Stimulated activated CD4-positive, alpha-beta T cell treated with anti-CD3 and anti-CD28 coated beads, TNF-alpha, amount 100 ng/mL, for 1 hour (primary cell): ENCODE data around the gene CD79A.
A peak's percentile ranks its signal among the peaks of the same experiment; 100 is the strongest.

Experiments
- DNase-seq, 3 donors: peaks; one replicate each; pipeline ENCODE4 v3.0.0-alpha.2; 2020; ENCODE audit warnings: low read depth in 3 of 3, low spot score in 1 of 3

The CD79A gene

DNA sequence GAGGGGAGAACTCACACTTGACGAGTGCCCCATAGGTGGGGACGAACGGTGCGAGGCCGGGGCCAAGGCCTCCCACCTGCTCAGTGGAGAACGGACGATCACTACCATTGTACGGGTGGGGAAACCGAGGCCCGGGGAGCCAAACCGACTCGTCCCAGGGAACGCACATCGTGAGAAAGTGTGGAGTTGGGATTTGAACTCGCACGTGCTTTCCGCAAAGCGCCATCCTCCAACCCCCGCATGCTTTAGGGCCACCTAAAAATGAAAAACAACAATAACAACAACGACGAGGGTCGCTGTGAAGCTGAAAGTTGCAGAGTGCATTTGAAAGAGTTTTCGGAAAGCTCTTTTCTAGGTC, 6.4 kb downstream of the CD79A start:
- no peak for DNase-seq

DNA sequence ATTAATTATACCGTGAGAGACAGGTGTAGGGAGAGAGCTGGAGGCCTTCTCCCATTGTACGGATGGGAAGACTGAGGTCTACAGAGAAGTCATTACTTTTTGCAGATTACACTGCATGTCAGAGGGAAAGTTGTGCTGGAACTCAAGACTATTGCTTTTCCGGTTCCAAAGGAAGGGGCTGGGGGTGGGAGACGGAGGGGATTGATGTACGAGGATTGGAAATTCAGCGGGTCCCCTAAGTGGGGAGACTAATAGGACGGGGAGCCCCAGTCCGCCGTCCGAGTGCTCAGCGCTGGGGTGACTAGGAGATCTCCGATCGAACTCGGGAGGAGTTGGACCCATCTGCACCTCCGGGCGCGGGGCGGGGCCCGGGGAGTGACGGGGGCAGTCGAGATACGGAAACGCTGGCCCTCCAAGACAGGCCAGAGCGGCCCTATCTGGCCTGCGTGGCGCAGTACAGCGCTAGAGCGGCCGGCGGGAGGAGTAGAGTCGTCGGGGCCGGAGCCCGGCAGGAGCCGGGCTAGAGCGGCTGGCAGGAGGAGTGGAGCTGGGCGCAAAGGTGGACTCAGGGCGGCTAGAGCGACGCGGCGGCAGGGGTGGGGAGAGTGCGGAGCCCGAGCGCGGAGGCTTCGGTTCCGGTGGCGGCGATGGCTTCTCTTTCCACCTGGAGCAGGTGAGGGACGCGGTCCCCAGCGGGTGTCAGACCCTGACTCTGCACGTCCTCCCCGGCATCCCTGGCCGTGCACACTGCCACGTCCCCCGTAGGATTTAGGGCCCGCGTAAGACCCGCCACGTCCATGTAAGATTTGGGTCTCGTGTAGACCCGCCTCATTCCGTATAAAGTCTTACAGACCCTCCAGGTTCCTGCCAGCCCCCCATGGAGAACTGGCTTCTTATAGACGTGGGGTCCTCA, 7.0 kb downstream of the CD79A start:
- peak; percentile 78 to 83 (median 79) for DNase-seq

DNA sequence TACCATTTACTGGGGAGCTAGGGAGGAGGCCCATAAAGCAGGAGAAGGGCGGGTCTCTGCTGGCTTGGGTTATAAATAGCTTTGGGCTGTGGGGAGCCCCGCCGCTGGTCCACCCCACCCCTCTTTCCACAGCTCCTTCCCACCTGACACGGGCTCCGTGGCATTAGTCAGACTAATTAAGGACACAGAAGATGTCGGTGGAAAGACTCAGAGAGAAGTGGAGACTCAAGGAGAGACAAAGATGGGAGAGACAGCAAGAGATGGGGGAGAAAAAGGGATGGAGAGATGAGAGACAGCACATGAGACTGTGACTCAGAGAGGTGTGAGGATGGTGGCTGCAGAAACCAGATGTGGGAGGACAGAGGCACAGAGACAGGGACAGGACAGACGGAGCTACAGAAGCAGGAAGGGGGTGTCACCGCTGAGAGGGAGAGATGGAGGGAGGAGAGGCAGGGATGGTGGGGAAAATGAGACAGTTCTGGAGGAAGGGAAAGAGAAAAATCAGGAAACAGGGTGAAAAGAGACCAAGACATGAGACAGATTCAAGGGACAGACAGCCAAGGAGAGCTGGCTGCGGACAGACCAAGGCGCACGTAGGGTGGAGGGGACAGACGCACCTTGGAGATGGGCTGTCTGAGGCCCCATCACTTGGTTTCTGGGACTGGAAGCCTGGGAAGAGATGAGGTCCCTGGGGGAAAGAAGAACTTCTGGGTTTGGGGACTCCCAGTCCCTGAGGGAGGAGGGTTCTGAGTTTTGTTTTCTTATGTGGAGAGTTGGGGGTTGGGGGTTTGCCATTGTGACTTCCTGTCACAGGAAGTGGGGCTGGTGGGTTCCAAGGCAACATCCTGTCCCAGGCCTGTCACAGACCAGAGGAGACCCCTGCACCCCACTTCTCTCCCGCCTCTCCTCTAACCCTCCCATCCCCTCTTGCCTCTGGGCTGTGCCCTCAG, 10.0 kb downstream of the CD79A start:
- peak; percentile 29 to 57 (median 45) for DNase-seq

DNA sequence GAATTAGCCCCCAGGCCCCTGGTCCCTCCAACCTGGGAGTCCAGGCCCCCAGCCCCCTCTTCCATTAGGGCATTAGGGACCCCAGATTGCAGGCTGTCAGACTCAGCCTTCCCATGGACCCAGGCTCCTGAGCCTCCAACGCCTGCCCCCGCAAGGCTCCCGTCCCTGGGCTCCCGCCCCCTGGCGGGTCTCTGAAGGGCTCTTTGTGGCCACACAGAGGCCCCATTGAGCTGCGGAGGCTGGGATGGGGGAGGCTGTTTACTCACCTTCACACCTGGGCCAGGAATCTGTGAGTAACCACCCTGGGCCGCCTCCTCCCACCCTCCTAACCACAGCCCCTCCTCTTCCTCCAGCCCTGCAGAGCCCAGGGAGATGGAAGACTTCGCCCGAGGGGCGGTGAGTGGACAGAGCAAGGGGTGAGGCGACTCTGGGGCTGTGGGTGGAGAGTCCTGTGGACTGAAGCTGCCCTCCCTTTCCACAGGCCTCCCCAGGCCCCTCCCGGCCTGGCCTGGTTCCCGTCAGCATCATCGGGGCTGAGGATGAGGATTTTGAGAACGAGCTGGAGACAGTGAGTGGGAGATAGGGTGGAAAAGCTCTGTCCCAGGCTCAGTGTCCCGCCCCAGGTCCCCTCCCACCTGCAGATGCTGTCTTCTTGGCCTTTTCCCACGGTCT, 10.8 kb downstream of the CD79A start:
- DNase-seq = peak; percentile 68 to 77 (median 76)

DNA sequence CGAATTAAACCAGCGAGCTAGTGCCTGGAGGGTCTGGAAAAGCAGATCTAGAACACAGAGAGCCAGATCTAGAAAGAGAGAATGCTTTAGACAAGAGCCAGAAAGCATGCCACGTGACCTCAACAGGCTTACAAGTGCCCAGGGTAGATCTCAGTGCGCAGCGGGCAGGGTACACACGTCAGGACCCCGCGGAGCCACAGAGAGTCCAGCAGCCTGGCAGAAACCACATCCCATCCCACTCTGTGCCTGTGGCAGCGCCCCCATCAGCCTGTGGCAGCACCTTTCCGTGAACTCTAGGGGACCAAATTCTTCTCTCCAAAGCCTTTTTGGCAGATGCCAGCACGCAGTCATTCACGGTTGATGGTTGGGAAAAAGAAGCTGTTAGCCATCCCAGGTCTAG, 11.8 kb downstream of the CD79A start:
- no peak for DNase-seq

DNA sequence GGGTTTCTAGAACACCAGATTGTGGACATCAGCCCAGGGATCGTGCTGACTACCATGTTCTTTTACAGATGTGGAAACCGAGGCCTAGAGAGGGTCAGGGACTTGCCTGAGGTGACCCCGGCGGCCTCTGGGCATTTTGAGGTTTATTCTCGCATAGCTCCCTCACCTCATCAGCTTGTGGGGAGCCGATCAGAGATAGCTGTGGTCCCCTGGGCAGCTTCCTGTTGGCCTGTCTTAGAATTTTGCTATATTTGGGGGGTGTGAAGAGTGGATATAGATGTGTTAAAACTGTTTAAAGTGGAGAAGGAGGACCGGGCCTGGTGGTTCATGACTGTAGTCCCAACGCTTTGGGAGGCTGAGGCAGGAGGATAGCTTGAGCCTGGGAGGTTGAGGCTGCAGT, 12.8 kb downstream of the CD79A start:
- DNase-seq = no peak

DNA sequence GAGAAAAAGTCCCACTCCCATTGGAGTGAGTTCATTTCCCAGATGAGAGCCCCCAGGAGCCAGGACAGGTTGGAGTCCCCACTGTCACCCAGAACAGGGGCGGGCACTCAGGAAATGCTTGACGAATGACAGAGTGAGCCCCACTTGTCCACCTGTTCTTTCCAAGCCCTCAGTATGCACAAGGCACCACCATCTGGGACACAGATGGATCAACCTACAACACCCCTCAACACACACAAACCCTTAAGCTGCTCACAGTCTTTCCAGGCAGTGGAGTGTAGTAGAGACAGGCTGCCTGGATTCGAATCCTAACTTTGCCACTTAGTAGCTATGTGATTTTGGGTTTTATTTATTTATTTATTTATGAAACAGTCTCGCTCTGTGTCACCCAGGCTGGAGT, 13.9 kb downstream of the CD79A start:
- DNase-seq = no peak

DNA sequence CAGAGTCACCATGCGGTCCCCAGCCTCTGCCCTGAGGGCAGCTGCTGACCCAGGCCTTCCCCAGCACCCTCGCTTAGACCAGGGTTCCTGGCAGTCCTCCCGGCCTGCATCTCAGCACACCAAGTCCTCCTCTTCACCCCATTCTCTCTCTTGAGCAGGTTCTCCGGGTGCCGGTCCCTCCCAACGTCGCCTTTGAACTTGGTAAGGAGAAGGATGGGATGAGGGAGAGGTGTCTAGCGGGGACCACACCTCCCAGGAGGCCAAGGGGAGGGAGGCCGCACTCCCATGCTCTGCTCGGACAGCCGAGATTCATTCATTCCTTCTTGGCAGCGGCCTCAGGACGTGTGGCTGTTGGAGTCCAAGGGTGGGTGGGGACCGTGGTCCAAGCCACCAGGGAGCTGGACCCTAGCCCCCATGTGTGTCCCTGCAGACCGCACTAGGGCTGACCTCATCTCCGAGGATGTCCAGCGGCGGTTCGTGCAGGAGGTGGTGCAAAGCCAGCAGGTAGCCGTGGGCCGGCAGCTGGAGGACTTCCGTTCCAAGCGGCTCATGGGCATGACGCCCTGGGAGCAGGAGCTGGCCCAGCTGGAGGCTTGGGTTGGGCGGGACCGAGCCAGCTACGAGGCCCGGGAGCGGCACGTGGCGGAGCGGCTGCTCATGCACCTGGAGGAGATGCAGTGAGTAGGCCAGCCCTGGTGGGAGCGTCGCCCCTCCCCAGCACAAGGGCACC, 15.3 kb downstream of the CD79A start:
- no peak for DNase-seq

DNA sequence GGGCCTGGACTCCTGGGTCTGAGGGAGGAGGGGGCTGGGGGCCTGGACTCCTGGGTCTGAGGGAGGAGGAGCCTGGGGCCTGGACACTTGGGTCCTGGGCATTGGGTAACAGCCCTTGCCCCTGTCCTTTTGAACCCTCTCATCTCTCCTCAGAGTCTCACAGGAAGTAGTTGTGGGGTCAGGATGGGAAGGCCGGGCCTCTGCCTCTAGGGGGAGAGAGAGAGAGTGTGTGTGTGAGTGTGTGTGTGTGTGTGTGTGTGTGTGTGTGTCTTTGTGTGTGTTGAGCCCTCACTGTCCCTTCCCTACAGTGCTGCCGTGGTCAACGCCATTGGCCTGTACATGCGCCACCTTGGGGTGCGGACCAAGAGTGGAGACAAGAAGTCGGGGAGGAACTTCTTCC, 16.8 kb downstream of the CD79A start:
- DNase-seq = no peak

DNA sequence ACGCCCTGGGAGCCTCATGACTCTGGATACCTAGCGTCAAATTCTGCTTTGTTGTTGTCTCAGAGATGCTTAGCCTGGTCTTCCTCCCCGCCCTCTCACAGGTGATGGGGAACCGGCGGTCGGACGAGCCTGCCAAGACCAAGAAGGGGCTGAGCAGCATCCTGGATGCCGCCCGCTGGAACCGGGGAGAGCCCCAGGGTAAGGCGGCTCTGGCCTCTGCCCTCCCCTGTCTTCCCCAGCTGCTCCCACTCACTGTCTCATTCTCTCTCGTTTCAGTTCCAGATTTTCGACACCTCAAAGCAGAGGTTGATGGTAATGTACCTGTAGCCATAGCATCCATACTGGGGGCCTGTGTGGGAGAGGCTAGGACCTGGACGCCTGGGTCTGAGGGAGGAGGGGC, 17.3 kb downstream of the CD79A start:
- no peak for DNase-seq

DNA sequence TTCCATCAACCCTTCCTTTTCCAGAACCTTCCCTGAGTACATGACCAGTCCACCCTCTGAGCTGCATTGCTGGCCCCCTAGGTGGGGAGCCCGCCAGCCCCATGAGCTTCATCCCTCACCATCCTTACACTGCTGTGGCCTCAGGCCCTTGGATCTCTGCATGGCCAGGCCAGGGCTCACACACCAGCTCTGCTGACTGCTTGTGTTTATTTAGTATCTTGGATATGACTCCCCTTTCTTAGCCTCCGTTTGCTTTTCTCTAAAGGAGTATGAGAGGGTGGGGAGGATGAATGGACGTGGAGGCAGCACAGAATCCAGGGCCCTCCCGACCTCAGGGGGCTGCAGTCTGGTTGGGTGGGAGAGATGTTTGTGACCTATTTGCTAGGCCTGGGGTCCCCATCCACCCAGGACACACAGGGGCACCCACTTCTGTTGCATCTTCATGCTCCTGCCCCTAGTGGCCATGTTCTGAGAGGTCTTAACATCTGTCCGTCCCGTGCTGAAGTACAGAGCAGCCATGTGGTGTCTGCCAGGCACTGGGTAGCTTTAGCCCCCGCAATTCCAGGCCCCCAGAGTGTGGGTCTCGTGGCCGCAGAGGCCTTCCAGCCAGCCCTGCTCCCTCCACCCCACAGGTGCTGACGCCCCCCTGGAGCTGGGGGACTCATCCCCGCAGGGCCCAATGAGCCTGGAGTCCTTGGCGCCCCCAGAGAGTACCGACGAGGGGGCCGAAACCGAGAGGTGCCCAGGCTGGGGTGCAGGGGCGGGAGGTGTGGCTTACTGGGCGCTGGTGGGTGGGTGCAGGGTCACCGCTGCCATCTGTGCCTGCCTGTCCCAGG, 18.9 kb downstream of the CD79A start:
- no peak for DNase-seq

DNA sequence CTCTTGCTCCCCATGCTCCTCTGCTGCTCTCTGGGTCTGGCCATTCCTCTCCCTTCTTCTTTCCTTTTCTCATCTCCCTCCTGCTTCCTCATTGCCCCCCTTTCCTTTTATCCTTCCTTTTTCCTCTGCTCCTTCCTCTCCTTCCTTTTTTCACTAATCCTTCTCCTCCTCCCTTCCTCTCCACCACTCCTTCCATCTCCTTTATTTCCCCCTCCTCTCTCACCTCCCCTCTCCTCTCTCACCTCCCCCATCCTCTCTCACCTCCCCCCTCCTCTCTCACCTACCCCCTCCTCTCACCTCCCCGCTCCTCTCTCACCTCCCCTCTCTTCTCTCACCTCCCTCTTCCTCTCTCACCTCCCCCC, 19.5 kb downstream of the CD79A start:
- no peak for DNase-seq

DNA sequence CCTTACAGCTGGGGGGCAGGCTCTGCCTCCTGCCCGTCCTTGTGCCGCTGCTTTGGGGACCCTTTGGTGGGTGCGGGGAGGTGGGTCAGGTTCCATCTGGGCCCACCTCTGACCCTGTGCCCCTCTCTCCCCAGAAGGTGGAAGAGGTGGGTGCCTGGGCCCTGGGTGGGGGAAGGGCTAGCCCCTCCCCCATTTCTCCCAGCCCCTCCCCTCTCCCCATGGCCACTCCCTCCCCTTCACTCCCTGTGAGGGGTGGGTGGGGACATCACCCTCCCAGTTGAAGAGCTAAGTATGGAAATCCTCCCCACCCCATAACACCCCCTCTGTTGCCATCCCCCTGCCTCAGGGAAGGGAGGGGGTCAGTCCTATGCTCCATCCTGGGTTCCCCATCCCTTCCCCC, 20.1 kb downstream of the CD79A start:
- no peak for DNase-seq

DNA sequence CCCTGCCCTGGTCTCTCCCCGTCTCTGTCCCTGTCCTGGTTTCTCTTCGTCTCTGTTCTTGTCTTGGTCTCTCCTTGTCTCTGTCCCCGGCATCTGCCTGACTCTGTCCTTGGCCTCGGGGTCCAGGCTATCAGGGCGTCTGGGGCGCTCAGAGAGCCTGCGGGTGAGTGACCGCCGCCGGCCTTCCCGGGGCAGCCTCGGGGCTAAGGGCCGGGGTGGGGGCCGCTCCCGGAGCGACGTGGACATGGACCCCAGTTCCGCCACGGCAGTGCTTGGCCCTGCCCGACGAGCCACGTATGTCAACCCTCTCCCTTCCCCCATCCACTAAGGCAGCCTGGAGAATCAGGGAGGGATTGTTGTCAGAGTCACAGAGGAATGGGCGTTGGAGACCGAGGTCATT, 20.7 kb downstream of the CD79A start:
- DNase-seq = no peak

DNA sequence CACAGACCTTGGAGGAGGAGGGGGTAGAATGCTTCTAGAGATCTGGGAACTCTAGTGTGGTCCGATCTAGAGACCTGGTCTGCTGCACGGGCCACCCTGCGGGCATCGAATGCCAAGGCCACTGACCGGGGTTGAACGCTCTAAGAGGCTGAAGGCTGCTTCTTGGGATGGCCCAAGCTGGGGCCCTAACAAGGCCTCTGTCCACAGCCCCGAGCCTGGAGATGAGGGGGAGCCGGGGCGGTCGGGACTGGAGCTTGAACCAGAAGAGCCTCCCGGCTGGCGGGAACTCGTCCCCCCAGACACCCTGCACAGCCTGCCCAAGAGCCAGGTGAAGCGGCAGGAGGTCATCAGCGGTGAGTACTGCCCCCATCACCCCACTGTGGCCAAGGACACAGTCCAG, 21.2 kb downstream of the CD79A start:
- DNase-seq = no peak

DNA sequence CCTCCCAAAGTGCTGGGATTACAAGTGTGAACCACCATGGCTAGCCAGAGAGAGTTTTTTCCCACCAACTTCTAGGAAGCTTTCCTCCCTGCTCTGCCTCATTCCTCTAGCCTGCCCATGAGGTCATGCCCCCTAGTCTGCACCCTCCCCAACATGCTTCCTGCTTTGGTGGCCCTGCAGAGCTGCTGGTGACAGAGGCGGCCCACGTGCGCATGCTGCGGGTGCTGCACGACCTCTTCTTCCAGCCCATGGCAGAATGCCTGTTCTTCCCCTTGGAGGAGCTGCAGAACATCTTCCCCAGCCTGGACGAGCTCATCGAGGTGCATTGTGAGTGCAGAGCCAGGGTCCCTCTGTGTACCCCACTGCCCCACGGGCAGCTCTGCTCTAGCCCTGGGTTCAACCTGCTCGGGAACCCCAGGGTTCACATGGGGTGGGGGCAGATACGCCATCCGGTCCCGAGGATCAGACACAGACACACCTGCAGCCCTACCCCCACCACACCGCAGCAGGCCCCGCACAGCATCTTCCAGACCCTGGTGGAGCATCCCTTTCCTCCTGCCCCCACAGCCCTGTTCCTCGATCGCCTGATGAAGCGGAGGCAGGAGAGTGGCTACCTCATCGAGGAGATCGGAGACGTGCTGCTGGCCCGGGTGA, 24.8 kb downstream of the CD79A start:
- no peak for DNase-seq

DNA sequence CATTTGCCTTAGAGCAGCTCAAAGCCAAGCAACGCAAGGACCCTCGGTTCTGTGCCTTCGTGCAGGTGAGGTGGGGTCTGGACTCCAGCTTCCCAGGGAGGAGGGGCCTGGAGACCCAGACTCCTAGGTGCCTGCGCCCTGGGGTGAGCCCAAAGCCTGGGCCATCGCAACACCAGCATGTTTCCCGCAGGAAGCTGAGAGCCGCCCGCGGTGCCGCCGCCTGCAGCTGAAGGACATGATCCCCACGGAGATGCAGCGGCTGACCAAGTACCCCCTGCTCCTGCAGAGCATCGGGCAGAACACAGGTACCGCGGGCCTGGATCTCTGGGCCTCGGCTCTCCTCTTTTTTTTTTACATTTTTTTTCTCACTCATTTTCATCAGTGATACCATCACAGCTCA, 25.5 kb downstream of the CD79A start:
- DNase-seq = no peak

DNA sequence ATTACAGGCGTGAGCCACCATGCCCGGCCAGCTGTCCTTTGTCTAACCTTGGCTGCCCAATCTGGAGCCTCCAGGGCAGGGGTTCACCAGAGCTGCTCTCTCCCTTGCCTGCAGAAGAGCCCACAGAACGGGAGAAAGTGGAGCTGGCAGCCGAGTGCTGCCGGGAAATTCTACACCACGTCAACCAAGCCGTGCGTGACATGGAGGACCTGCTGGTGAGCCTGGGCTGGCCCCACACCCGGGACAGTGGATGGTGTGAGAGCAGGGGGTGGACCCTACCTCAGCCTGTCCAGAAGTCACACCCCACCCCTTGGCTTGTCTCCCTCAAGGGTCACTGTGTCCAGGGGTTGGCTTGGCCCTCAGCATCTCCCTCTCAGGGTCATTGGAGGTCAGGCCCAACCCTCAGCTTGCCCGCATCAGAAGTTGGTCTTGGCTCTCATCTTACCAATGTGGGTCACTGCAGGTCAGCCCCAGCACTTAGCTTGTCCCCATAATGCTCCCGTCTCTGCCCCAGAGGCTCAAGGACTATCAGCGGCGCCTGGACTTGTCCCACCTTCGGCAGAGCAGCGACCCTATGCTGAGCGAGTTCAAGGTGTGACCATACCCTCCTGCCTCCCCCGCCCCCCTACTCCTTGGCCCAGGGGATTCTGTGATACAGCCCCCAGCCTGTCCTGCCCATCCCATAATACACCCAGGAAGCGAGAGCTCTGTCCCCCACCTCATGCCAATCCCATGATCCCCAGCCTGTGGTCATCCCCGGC, 26.3 kb downstream of the CD79A start:
- DNase-seq = no peak
